Stimulated activated CD4-positive, alpha-beta T cell treated with anti-CD3 and anti-CD28 coated beads, Interleukin-4, amount 100 ng/mL, for 4 hours (primary cell): ENCODE results near the gene PTPN23.
"Not testable (repeated sequence)": the region's sequence is repeated elsewhere in the genome, so short reads cannot be mapped to it uniquely, and the experiment has no call there.

Source experiments
- DNase-seq, 2 experiments: peaks; one replicate each; pipeline ENCODE4 v3.0.0-alpha.2; 2020

The PTPN23 gene

GRCh38 chr3:47380601-47381316 lies at the start of gene PTPN23:
TSS of gene PTPN23 (plus strand) at chr3:47381021. CDS start at chr3:47381097, 76 bp downstream.
- peak; percentile 97 for DNase-seq

- DNase-seq: no peak
These were observed 46.9 kb upstream of the PTPN23 start for GRCh38 chr3:47333907-47334306.

- no peak for DNase-seq
These were observed 43.2 kb upstream of the PTPN23 start for GRCh38 chr3:47337656-47338055.

- no peak for DNase-seq
These were observed 40.9 kb upstream of the PTPN23 start for GRCh38 chr3:47339951-47340350.

- DNase-seq: no peak
These were observed 40.0 kb upstream of the PTPN23 start for GRCh38 chr3:47340866-47341265.

DNA sequence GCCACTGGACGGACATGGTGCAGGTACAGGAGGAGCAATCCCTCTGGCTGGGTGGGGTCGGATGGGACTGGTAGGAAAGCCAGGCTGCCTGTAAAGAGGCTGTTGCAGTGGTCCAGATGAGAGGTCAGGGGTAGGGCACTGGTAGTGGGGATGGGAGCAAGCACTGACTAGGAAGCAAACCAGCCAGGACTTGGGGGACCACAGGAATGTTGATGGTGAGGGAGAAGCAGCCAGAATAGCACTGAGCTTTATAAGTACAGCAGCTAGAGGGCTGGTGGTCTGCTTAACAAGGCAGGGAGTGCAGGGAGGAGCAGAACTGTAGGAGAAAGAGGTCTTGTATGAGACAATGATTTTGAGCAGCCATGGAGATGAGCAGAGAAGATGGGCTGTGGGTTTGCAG lies 38.7 kb upstream of the PTPN23 start:
- DNase-seq: no peak

- no peak for DNase-seq
These were observed 38.0 kb upstream of the PTPN23 start for GRCh38 chr3:47342812-47343211.

- no peak for DNase-seq
These were observed 37.3 kb upstream of the PTPN23 start for GRCh38 chr3:47343471-47343971.

GRCh38 chr3:47344971-47345370 lies 35.9 kb upstream of the PTPN23 start:
- no peak for DNase-seq

DNA sequence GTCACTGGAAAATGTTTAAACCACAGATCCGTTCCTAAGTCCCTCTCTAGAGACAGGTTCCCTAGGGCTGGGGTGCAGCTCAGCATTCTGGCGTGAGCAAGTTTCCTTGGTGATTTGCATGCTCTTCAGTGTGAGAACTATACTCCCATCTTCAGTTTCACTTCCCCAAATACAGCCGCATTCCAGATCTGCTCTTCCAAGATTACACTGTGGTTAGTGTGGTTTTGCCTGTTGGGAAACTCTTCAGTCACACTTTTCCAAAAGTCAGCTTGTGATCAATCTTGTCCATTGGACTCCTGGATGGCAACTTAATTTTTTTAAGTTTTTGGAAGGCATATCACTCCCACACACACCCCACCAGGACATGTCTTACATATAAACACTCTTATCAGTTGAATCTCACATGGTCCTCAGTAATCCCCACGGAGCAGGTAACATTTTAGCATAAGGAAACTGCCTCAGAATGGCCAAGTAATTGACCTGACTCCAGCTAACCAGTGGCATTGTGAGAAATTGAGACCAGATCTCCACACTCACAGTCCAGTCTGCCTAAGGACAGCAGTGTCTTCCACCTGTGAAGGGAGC lies 33.5 kb upstream of the PTPN23 start:
- no peak for DNase-seq

DNA sequence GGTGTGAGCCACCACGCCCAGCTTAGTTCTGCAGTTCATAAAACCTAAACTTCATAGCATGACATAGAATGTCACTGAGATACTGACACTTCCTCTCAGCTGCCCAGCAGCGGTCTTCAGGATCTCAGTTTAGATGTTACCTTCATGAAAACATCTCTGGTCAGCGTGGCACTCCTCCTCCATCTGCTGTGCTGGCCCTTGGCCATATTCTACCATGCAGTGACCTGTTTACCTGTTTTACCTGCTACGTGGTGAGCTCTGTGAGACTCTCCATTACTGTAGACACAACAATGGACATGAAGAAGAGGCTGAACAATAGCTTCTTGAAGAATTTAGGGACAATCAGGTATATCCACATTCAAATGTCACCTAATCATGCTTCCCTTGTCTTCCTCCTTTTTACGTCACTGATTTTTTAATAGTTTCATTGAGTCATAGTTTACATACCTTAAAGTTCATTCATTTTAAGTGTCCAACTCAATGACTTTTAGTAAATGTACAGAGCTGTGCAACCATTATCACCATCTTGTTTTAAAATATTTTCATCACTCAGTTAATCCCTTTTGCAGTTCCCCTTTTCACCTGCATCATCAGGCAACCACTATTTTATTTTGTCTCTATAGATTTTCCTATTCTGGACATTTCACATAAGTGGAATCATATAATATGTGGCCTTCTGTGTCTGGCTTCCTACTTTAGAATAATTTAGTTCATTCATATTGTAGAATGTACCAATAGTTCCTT lies 32.2 kb upstream of the PTPN23 start:
- no peak for DNase-seq

DNA sequence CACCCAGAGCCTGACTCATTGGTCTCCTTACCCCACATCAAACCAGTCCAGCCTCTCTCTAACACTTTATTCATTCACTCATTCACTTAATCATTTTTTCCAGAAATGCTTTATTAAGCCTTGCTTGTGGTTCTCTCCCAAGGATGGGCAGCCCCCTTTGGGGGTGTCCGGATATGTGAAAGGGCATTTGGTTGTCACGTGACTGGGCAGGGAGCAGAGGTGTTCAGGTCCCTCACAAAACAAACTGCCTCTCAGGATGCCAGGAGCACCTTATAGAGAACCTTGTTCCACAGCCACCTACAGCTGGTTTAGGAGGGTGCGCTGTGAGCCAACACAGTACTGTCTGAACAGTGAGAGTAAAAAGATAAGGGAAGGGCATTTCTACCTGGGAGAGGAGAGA lies 25.8 kb upstream of the PTPN23 start:
- DNase-seq: no peak

DNA sequence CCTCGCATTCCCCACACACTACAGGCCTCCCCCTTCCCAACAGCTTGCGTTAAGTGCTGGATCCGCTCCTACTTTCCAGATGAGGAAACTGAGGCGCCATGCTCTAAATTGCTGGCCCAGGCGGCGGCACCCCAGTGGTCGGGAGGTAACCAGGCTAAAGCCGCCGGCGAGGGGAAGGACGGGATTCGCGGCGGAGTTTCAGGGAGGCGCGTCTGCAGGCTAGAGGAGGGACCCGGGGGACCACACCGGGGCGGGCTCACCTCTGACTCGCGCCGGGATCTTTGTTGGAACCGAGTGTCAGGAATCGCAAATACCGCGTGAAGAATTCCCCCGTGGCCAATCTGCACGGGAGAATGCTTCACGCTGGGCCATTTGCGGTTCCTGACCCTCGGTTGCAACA lies 24.6 kb upstream of the PTPN23 start:
- DNase-seq: no peak

GRCh38 chr3:47359323-47359722 lies 21.5 kb upstream of the PTPN23 start:
- no peak for DNase-seq

DNA sequence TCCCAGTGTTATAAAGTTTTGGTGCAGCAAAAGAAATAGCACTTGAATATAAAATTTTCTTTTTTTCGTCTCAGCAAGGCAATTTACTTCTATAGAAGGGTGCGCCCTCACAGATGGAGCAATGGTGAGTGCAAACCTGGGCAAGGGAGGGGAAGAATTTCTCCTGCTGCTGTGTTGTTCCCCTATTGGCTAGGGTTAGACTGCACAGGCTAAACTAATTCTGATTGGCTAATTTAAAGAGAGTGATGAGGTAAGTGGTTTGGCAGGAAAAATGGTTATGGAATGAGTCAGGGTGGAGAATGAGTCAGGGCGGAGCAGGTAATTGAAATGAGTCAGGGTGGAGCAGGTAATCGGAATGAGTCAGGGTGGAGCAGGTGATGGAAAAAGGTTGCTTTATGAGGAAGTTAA lies 20.7 kb upstream of the PTPN23 start:
- DNase-seq: not testable (repeated sequence)

DNA sequence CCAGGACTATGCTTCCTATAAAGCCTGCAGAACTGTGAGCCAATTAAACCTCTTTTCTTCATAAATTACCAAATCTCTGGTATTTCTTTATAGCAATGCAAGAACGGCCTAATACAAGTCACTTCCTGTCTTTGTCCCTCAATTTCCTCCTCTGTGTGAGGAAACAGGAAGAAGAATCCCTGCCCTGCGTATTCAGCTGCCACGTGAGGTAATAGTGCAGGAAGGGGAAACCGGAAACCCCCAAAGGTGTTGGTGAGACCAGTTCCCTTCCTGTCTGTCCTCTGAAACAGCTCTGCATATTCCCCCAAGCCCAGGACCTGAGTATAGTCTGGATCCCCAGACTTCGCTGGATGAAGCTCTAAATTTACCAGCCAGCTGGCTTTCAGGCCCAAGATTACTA lies 18.1 kb upstream of the PTPN23 start:
- DNase-seq: no peak

- no peak for DNase-seq
These were observed 15.3 kb upstream of the PTPN23 start for GRCh38 chr3:47365213-47366153.

GRCh38 chr3:47366833-47367232 lies 14.0 kb upstream of the PTPN23 start:
- DNase-seq: no peak

GRCh38 chr3:47367631-47368030 lies 13.2 kb upstream of the PTPN23 start:
- DNase-seq: no peak

- DNase-seq: not testable (repeated sequence)
These were observed 10.8 kb upstream of the PTPN23 start for GRCh38 chr3:47370020-47370419.

- peak in 1 of 2 experiments; percentile 23 for DNase-seq
These were observed 9.7 kb upstream of the PTPN23 start for GRCh38 chr3:47370887-47371697.

DNA sequence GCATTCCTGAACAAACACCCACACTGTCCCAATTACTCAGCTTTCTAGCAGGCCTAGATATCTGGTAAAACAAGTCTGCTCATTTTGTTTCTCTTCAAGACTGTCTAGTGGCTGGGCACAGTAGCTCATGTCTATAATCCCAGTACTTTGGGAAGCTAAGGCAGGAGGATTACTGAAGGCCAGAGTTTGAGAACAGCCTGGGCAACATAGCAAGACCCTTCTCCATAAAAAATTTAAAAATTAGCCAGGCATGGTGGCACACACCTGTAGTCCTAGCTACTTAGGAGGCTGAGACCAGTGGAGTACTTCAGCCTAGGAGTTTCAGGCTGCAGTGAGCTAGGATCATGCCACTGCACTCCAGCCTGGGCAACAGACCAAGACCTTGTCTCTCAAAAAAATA lies 6.2 kb upstream of the PTPN23 start:
- no peak for DNase-seq
